Midbrain (tissue), 1 donor: ENCODE data around the gene SLC7A6.

Experiments used
- DNase-seq: peaks from one replicate; lab custom pipeline; 2025; lab: John Stamatoyannopoulos, UW

The SLC7A6 gene

DNA sequence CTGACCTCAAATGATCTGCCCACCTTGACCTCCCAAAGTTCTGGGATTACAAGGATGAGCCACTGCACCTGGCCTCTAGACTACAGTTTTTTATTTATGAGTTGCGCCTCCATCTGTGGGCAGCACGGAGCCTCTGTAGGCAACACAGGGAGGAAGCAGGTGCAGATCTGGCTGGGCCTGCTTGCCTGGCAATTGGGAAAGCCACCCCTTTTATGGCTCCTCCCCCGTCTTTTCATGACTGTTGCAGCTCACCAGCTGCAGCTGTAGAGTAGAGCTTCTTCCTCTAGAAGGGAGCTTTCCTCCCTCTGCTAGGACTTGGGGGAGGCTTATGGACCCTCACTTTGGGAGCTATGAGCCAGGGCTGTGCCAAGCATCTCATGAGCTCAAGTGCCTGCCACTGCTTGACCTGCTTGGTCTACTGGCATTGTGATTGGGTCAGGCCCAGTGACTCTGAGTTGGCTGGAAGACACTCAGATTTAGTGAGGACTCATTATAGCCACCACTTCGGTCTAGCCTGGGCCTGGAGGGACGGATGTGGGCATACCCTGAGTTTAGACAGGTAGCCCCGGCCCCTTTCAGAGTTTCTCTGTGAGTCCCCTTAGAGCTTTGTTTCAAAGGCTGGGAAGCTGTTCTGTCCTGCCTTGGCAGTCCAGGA lies 6.9 kb upstream of the SLC7A6 start:
- no peak for DNase-seq

DNA sequence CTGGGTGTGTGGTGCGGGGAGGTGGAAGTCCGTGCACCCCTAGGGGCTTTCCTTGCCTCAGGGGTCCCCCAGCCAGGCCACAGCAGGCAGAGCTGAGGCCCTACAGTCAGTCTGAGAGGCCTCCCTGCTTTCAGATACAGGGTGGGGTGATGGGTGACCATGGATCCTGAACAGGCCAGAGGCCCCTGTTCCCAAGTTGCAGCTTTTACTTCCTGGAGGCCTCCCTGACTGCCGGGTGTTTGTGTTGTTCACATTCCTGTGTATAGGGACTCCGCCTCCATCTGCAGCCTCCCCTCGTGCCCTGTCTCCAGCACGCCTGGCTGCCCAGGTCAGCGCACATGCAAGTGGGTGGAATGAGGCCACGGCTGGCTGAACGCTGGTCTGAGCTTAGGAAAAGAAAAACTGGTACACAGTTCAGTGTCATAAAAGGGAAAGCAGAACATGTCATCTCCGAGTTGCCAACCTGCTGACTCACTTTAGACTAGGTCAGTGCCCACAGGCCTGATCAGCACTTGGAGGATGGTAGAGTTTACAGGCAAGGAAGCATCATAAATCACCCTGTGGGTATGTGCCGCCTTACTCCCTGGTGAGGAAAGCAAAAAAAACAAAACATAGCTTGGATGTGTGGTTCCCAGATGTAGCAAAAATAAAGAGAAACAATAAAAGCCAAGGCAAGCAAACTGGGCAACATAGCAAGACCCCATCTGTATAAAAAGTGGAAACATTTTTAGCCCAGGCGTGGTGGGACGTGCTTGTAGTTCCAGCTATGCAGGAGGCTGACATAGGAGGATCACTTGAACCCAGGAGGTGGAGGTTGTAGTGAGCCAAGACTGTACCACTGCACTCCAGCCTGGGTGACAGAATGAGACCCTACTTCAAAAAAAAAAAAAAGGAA lies 6.2 kb upstream of the SLC7A6 start:
- no peak for DNase-seq

DNA sequence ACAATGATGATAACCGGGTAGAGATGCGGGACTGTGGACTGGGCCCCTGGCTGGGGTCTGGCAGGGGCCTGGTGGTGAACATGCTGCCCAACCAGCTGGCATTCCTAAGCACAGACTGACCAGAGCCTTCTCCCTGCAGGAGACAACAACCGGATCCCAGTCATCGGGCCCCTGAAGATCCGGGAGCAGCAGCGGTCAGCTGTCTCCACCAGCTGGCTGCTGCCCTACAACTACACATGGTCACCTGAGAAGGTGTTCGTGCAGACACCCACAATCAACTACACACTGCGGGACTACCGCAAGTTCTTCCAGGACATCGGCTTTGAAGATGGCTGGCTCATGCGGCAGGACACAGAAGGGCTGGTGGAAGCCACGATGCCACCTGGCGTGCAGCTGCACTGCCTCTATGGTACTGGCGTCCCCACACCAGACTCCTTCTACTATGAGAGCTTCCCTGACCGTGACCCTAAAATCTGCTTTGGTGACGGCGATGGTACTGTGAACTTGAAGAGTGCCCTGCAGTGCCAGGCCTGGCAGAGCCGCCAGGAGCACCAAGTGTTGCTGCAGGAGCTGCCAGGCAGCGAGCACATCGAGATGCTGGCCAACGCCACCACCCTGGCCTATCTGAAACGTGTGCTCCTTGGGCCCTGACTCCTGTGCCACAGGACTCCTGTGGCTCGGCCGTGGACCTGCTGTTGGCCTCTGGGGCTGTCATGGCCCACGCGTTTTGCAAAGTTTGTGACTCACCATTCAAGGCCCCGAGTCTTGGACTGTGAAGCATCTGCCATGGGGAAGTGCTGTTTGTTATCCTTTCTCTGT lies 5.1 kb upstream of the SLC7A6 start:
- no peak for DNase-seq

DNA sequence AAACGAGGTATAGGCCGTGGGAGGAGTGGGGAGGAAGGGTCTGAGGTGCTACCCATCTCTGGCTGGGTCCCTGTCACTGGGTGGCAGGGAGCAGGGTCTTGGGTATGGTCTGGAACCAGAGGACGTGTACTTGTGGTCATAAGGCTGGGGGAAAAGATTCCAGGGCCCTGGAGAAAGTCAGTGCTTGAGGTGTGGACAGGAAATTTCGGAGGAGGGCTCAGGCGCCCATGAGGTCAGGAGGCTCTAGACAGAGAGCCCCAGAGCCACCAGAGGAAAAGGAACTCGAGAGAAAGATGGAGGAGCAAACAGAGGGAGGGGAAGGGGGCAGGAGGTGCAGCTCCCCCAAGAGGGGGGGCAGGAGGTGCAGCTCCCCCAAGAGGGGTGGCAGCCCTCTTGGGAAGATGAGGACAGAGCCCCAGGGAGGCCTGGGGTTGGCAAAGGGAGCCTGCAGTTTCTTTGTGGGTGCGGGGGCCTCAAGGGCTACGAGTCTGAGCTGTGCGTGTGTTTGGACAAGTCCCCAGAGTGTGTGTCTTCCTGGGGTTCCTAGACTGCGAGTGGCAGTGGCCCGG lies 683 bp upstream of the SLC7A6 start:
- no peak for DNase-seq

DNA sequence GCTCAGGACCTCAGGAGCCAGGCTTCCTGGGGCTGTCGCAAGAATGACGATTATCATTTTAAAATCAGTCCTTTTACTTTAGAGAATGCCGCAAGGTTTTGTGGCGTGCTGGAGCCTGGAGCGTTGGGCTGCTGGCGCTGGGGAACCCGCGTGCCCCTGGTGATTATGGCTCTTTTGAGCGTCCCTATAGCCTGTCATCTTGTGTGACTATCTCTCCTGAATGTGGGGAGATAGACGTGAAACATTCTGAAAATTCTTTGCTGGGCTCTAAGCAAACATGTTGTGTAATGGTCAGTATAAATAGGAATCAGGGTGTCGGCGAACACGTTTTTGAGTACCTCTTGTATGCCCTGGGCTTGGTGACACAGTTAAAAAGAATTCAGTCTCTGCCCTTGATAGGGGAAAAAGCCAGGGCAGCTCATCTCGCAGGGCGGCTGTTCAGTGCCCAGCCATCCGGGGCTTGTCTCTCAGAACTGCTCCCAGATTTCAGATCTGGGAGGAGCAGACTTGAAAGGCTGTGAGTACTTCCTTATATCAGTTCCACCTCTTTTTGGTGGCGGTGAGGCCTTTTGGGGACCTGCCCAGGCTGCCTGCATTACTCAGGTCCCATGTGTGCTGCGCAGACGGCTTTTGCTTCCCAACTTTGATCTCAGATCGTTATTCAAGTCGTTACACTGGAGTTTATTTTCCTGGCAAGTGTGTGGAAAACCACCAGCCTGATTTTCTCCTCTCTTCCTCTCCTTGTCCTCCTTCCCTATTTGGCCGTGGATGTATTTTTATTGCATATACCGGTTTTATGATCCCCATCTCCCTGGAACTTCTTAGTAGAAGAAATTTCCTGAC lies 973 bp downstream of the SLC7A6 start:
- no peak for DNase-seq

DNA sequence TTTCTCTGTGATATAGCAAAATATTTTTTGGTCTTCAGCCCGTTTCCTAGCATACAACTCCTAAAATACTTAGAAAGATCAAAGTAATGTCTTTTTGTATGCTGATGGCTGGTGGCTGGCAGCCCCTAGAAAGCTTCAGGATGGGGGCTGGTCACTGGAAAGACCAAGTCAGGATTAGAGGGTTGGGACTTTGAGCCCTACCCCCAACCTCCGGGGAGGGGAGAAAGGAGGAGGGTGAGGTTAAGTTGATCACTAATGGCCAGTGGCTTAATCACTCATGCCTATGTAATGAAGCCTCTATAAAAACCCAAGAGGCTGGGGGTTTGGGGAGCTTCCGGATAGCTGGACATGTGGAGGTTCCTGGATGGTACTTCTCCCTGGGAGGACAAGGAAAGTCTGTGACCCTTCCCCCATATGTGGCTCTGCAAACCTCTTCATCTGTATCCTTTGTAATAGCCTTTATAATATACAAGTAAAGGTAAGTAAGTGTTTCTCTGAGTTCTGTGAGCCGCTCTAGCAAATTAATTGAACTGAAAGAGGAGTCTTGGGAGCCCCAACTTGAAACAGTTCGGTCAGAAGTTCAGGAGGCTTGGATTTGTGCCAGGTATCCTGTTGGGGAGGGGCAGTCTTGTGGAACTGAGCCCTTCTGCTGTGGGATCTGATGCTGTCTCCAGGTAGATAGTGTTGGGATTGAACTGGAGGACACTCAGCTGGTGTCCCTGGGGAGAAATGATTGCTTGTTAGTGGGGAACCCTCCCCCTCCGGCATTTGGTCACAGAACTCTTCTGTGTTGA lies 3.5 kb downstream of the SLC7A6 start:
- no peak for DNase-seq

DNA sequence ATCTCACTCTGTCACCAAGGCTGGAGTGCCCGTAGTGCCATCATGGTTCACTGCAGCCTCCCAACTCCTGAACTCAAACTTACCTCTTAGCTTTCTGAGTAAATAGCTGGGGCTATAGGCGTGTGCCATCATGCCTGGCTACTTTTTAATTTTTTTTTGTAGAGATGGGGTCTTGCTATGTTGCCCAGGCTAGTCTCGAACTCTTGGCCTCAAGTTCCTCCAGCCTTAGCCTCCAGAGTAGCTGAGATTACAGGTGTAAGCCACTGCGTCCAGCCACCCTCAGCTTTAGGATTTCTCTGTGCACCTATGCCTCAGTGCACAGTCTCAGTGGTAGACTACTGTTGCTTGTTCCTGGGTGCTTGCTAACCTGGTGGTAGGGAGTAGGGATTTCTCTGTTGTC lies 5.5 kb downstream of the SLC7A6 start:
- DNase-seq = no peak

DNA sequence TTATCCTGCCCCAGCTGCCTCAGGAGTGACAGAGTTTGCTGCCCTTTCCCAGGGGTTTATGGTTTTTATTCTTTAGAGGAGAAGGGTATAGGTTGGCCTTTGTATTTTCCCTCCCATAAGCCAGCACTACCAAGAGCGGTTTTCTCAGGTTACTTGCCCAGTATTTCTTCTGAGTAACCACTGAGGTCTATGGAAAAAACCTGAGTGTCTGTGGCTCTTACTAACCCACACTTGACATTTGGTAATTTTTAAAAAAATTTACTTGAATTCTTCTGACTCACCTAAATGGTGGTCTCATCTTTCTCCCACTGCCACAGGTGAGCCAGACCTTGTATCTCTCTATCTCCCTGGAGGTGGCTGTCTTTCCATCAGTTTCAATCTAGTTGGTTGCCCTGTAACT lies 6.0 kb downstream of the SLC7A6 start:
- DNase-seq = no peak

DNA sequence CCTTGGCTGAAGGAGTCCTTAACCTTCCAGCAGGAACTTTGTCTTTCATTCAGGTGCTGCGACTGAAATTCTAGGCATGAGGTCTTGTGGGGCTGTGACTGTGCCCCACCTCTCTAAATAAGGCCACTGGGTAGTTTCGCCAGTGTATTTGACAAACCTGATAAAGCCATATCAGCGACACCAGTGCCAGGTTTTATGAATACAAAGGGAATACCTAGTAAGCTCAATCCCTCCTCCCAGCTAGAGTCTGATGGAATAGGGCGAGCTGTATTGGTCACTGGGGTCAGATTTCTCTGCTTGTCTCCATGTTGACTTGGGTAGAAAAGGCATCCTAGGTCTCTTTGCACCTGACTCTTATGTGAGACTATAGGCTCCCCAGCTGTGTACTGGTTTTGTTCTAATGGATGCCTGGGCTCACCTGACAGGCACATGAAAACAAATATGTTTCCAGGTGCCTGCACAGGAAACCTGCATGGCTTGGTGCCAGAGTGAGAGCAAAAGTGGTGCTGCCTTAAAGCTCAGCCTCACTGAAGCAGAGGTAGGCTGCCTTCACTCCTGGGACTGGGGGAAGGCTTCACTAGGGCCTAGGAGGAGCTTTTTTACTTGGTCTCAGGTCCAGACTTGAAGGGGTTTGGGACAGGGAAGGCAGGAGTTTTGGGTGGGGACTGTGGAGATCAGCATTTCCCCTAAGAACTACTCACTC lies 8.3 kb downstream of the SLC7A6 start:
- no peak for DNase-seq

DNA sequence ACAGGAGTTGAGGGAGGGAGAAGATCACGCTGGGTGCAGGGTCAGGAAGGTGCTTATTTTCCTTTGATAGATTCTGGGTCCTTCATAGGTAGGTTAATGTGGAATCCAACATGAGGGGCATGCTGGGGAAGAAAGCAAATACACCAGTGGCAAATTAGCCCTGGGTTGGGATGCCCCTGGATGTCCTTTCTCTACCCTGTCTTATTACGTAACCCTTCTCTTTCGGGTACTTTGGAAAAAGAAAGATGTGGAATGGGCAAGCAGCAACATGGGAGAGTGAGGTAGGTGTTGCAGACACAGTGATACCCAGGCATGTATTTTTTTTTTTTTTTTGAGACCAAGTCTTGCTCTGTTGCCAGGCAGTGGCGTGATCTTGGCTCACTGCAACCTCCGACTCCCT lies 9.1 kb downstream of the SLC7A6 start:
- no peak for DNase-seq

DNA sequence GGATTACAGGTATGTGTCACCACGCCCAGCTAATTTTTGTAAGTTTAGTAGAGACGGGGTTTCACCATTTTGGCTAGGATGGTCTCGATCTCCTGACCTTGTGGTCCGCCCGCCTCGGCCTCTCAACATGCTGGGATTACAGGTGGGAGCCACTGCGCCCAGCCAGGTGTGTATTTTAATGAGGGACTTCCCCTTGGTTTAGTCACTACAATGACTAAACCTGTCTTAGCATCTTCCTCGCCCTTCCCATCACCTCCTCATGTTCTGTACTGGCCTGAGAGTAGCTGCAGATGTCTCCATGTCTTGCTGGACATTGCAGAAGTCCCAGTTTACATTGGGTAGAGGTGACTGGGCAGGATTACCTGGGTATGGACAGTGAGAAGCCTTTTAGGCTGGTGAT lies 9.6 kb downstream of the SLC7A6 start:
- DNase-seq = no peak

DNA sequence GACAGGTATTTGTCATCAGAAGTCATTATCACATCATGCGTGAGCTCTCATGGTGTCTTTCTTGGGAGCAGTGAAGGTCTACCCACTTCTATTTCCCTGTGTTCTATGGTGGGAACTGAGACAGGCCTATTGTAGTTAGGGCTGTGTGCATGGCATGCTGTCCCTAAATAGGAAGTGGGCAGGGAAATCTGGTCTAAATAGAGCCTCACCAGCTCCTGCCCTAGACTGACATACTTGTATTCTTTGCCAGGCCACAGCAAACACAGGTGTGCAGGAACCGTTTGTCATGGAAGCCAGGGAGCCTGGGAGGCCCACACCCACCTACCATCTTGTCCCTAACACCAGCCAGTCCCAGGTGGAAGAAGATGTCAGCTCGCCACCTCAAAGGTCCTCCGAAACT lies 10.1 kb downstream of the SLC7A6 start:
- no peak for DNase-seq

DNA sequence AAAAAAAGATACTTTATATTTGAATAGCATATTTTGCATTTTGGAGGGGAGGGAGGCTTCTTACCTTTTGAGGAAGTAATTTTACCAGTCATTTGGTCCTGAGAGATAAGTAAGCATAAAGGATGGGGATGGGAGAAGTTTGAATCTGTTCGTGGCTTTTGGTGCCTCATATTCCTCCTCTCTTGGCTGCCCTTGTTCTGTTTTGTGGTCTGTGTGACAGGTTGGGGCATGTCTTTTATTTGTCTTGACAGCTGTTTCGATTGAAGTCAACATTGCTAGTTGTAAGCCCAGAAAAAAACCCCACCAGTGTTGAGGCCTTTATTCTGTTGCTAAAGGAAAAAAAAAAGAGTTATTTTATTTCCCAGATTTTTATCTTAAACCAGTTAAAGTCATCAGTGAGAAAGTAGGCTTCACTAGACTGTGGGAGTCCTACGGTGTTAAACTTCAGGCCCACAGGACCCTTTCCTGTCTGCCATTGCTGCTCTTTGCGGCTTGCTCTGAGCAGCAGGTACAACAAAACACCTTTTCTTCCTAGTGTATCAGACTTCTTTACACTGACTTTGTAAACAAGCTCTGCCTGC lies 11.4 kb downstream of the SLC7A6 start:
- DNase-seq = no peak

DNA sequence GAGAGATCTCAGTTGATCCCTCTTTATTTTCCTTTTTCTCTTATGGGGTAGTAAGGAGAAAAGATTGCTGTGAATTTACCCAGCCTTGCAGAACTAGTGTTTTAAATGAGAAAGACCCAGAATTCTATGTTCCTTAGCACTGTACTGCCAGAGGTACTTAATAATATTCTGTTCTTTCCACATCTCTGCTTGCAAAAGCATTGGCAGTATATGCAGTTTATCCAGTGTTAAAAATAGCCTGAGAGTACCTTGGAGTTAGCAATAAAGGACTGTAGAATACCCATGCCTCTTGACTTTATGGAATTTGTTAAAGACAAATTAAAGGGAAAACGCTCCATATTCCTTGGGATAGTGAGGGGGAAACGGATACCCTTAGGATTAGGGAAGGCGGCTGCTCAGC lies 11.9 kb downstream of the SLC7A6 start:
- no peak for DNase-seq

DNA sequence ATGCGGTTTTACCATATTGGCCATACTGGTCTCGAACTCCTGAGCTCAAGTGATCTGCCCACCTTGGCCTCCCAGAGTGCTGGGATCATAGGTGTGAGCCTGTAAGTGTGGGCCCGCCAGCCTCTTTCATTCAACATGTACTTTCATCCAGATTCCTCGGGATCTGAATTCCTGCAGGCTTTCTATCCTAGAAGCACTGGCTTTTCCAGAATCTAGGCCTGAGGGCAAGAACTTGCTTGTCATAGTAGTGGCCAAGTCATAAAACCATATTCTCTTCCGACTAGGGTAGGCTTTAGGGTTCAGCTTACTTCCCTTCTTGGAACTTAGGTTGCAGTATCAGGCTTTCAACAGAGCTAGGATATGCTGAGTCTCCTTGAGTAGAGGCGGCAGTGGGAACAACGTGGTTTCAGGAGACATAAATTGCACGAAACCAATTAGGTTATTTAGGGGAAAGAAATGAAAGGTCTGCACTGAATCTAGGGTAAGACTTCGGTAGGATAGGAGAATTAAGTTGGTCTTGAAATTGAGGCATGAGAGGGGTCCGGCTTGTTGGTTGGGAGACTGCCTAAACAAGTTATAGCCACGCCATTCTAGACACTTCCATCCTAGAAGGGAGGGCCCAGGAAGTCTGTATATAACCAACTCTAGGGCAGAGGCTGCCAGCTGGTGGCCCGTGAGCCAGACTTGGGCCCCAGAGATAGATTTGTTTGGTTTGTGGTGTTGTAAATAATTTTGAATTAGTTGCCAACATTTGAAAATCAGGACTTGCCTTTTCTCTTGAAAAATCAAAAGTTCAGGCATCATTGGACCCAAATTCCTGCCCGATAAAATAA lies 15.6 kb downstream of the SLC7A6 start:
- no peak for DNase-seq

DNA sequence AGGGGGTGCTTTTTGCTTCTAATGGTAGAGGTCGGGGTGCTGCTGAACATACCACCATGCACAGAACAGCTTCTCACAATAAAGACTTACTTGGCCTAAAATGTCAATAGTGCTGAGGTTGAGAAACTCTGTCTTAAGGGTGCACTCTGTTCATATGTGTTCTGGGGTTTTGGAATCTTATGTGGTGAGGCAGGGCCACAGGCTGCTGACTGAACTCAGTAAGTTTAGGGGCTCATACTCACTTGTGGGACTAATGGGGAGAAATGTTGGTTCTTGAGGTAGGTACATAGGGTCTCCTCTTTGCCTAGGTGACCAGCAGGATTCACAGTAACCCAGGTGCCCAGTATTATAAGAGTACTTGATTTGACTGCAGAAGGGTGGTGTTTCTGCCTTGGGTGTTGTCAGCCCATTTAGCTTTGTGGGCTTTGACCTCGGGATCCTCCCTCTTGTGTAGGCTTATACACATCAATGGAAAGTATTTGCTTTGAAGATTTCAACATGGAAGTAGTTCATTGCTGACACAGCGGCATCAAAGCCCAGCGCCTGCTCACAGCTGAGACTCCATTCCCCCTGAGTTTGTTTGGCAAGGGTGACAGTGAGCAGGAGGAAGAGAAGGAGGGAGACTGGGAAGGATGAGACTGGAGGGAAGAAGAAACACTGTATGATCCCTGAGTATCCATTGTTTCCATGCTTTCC lies 17.2 kb downstream of the SLC7A6 start:
- DNase-seq = no peak

DNA sequence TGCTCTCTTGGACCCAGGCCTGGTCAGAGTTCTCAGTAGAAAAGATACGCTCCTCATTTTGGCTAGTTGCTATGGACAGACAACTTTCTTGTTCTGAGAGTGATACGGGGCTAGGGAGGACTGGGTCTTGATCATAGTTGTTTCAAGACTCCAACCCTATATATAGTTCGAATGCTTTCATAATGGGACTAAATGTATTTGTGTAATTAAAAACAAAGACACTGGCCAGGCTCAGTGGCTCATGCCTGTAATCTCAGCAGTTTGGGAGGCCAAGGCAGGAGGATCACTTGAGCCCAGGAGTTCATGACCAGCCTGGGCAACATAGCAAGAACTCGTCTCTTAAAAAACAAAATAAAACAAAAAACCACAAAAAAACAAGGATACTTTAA lies 17.7 kb downstream of the SLC7A6 start:
- DNase-seq = no peak

DNA sequence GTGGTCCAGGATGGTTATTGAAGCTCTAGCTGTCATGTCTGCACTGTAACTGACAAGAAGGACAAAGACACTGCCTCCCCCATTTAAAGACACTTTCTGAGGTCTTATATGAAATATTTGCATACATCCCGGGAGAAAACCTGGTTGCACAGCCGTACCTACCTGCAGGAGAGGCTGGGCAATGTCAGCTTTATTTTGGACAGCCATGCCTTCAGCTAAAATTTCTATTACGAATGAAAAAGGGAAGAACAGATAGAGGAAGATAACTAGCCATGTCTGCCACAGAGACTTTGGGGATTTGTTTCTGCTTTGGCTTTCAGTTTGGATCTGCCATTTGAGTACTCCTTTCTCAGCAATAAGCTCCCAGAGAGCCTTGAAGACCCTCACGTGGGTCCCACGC lies 19.0 kb downstream of the SLC7A6 start:
- DNase-seq = no peak
